GM12874 (cell line): Measurements from ENCODE around the gene ITGB8.

Source experiments
- TF ChIP-seq, protein P1 (sequence below): IDR thresholded peaks from 2 replicates; pipeline ENCODE4 v1.5.1; 2011; ENCODE audit warnings: low read depth, mild to moderate bottlenecking, control low read depth, low read length, moderate library complexity; ENCODE audit not compliant: insufficient read depth

ITGB8 gene

GRCh38 chr7:20290505-20291111 lies 40.1 kb upstream of the ITGB8 start:
- TF ChIP-seq, protein P1, sequence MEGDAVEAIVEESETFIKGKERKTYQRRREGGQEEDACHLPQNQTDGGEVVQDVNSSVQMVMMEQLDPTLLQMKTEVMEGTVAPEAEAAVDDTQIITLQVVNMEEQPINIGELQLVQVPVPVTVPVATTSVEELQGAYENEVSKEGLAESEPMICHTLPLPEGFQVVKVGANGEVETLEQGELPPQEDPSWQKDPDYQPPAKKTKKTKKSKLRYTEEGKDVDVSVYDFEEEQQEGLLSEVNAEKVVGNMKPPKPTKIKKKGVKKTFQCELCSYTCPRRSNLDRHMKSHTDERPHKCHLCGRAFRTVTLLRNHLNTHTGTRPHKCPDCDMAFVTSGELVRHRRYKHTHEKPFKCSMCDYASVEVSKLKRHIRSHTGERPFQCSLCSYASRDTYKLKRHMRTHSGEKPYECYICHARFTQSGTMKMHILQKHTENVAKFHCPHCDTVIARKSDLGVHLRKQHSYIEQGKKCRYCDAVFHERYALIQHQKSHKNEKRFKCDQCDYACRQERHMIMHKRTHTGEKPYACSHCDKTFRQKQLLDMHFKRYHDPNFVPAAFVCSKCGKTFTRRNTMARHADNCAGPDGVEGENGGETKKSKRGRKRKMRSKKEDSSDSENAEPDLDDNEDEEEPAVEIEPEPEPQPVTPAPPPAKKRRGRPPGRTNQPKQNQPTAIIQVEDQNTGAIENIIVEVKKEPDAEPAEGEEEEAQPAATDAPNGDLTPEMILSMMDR = no peak

DNA sequence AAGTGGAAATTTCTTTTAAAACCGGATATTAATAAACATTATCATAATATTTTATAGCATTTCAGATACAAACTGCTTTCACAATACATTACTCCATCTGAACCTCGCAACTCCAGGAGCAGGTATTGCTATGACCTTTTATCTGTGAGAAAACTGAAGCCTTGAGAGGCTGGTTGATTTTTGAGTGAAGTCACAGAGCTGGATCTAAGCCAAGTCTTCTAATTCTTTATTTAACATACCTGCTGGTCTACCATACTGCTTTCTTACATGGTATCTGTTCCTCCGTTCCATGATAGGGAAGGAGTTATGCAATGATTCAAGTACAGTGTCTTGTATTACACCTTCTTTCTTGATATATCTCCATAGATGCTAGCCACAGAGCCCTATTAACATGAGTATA lies 37.4 kb upstream of the ITGB8 start:
- TF ChIP-seq, protein P1 = no peak

DNA sequence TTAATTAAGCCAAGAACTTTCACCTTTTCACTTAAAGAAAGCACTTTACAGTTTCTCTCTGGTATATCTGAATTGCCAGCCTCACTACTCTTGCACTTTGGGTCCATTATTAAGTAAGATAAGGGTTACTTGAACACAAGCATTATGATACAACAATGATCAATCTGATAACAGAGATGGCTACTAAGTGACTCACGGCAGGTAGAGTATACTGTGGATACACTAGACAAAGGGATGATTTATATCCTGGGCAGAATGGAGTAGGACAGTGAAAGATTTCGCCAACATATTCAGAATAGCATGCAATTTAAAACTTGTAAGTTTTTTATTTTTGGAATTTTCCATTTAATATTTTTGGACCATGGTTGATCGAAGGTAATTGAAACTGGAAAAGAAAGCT lies 34.3 kb upstream of the ITGB8 start:
- TF ChIP-seq, protein P1 = no peak

GRCh38 chr7:20296901-20297300 lies 33.8 kb upstream of the ITGB8 start:
- TF ChIP-seq, protein P1 = no peak

DNA sequence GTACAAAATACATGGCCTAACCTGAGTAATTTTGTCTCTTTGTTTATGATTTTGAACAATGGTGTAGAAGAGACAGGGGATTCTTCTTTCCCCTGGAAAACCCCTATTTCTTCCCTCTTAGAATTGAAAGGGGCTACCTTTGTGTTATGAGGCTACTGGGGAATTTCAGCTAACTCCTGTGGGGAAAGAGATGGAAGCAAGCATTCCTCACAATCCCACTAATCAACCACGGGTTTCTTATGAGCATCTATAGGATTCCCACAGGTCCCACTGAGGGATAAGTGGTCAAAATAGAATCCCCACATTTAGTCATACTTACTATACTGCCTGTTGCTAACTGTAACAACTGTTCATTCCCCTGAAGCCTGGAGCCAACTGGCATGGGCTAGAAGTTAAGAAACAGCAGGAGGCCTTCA lies 32.2 kb upstream of the ITGB8 start:
- TF ChIP-seq, protein P1 = no peak

DNA sequence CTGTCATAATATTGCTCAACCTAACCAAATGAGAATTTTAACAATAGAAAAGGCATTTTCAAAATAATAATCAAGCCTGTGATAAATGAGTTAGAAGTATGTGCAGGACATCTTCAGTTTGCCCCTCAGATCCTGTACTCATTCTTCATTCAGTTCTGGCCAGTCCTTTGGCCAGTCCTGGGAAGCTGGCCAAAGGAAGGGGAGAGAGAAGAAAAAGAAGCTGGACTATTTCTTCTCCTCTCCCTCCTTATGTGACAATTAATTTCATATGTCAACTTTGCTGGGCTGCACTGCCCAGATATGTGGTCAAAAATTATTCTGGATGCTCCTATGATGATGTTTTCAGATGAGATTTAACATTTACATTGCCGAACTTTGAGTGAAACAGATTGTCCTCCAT lies 31.6 kb upstream of the ITGB8 start:
- TF ChIP-seq, protein P1 = no peak

DNA sequence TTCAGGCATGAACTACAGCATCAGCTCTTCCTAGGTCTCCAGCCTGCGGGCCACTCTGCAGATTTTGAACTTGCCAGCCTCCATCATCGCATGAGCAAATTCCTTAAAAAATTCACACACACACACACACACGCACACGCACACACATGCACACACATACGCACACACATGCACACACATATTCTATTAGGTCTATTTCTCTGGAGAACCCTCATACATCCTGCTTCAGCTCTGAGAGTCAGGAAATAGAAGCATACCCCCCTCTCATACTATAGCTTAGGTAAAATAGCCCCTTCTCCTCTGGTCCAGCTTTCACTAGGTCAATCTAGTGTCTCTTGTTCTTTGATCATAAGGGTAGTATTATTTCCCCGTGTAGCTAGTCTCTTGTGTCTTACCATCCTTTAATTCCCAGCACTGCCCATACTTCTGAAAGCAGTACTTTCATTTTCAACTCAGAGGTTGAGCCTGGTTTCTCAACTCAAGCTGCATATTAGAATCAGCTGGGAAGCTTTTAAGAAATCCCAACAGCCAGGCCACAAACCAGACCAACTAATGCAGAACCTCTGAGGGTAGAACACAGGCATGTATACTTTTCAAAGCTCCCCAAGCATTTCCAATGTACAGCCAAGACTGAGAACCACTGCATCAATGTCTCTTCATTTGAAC lies 30.9 kb upstream of the ITGB8 start:
- TF ChIP-seq, protein P1 = no peak
